H1 (cell line): ENCODE measurements around the gene RNF208. TPM values are rescaled to one million over a fixed set of nuclear protein-coding genes. Genes with fewer than 3 reads are reported as not detected.
A peak's percentile ranks its signal among the peaks of the same experiment; 100 is the strongest.

Experiments
- CTCF ChIA-PET: fragments of 300-600 bp; sonication (Branson Sonifier 250); formaldehyde crosslinking; loops from one replicate; lab custom pipeline; 2021; ENCODE audit not compliant: partially characterized antibody; lab: Charles Lee
- POLR2A ChIA-PET: fragments of 300-600 bp; sonication (Branson Sonifier 250); formaldehyde crosslinking; loops from one replicate; lab custom pipeline; 2021; ENCODE audit warnings: inconsistent platforms; ENCODE audit not compliant: partially characterized antibody; lab: Charles Lee
- DNase-seq, 2 experiments: peaks; one replicate each; pipeline versions ENCODE4 v3.0.0 to v3.0.0-alpha.2; 2010 to 2022; ENCODE audit warnings: low spot score in 2 of 2, low read depth in 1 of 2, mixed read lengths in 1 of 2
- FAIRE-seq: peaks from 2 replicates; lab custom pipeline; 2011; peaks lifted over from hg19 to GRCh38; lab: Jason Lieb, UNC
- H2AFZ ChIP-seq: 2 replicates; pipeline ENCODE4 v1.8.1; 2012; ENCODE audit warnings: low read length, inconsistent platforms
- H2AK5ac ChIP-seq: 2 replicates; pipeline ENCODE4 v1.6.1; 2013; ENCODE audit warnings: low read depth, low read length
- H2BK120ac ChIP-seq: replicated peaks from 2 replicates; pipeline ENCODE3; 2013; ENCODE audit warnings: low read depth, low read length, inconsistent platforms
- H2BK12ac ChIP-seq: 2 replicates; pipeline ENCODE4 v1.6.1; 2013; ENCODE audit warnings: low read depth, low read length
- H2BK15ac ChIP-seq: 2 replicates; pipeline ENCODE4 v1.6.1; 2013; ENCODE audit warnings: low read length
- H2BK20ac ChIP-seq: 2 replicates; pipeline ENCODE4 v1.6.1; 2013; ENCODE audit warnings: low read length
- H2BK5ac ChIP-seq: 2 replicates; pipeline ENCODE4 v1.6.1; 2013; ENCODE audit warnings: low read depth, low read length
- H3K14ac ChIP-seq: 2 replicates; pipeline ENCODE4 v1.6.1; 2013; ENCODE audit warnings: inconsistent platforms; ENCODE audit not compliant: insufficient read length
- H3K18ac ChIP-seq: 2 replicates; pipeline ENCODE4 v1.6.1; 2013; ENCODE audit warnings: low read length; ENCODE audit errors: extremely low read depth
- H3K23ac ChIP-seq: 2 replicates; pipeline ENCODE4 v1.6.1; 2013; ENCODE audit warnings: inconsistent platforms; ENCODE audit not compliant: insufficient read length
- H3K23me2 ChIP-seq: 2 replicates; pipeline ENCODE4 v1.6.1; 2013; ENCODE audit warnings: low read depth, low read length
- H3K27ac ChIP-seq: 2 replicates; pipeline ENCODE4 v1.6.1; 2011; ENCODE audit warnings: low read depth, low read length, inconsistent platforms
- H3K27me3 ChIP-seq, 4 experiments: replicated peaks in 1 of 4; 1 replicate in 1 of 4; 2 replicates in 3 of 4; pipeline versions ENCODE4 v1.6.1 to v1.8.1; 2011 to 2013; ENCODE audit warnings: low read length in 3 of 4, mild to moderate bottlenecking in 3 of 4, inconsistent platforms in 2 of 4, mixed read lengths in 2 of 4, moderate library complexity in 1 of 4; ENCODE audit not compliant: control insufficient read depth in 3 of 4, insufficient read depth in 3 of 4; ENCODE audit errors: extremely low read depth in 1 of 4
- H3K36me3 ChIP-seq, 4 experiments: 2 replicates each; pipeline versions ENCODE4 v1.6.1 to v1.8.1; 2011 to 2013; ENCODE audit warnings: mild to moderate bottlenecking in 4 of 4, low read length in 3 of 4, moderate library complexity in 2 of 4, control low read depth in 1 of 4, inconsistent platforms in 1 of 4; ENCODE audit not compliant: insufficient read depth in 4 of 4, control insufficient read depth in 2 of 4
- H3K4ac ChIP-seq: replicated peaks from 2 replicates; pipeline ENCODE3; 2013; ENCODE audit warnings: low read length, low read depth, mixed read lengths, inconsistent platforms; ENCODE audit not compliant: insufficient read length
- H3K4me1 ChIP-seq, 4 experiments: replicated peaks in 1 of 4; 1 replicate in 1 of 4; 2 replicates in 3 of 4; pipeline versions ENCODE4 v1.6.1 to v1.8.1; 2011 to 2013; ENCODE audit warnings: low read length in 3 of 4, inconsistent platforms in 2 of 4, mixed read lengths in 1 of 4; ENCODE audit not compliant: insufficient read depth in 4 of 4, control insufficient read depth in 3 of 4
- H3K4me2 ChIP-seq, 2 experiments: 2 replicates each; pipeline versions ENCODE4 v1.6.1 to v1.8.1; 2011 to 2013; ENCODE audit warnings: low read depth in 2 of 2, low read length in 2 of 2, control low read depth in 1 of 2, inconsistent platforms in 1 of 2, mild to moderate bottlenecking in 1 of 2; ENCODE audit not compliant: insufficient read depth in 1 of 2
- H3K4me3 ChIP-seq, 4 experiments: fragments of 200-600, 300-600 bp in 1 of 4; sonication (generic), shearing (Covaris generic), sonication (Bioruptor Twin) in 1 of 4; 2 replicates each; pipeline versions ENCODE4 v1.5.1 to v1.8.1; 2011 to 2016; ENCODE audit warnings: low read length in 4 of 4, low read depth in 3 of 4, control low read depth in 2 of 4, inconsistent platforms in 2 of 4, mild to moderate bottlenecking in 2 of 4, mixed read lengths in 1 of 4, moderate library complexity in 1 of 4; ENCODE audit not compliant: insufficient read depth in 2 of 4; ENCODE audit errors: extremely low read depth in 1 of 4
- H3K56ac ChIP-seq: replicated peaks from 2 replicates; pipeline ENCODE3; 2013; ENCODE audit warnings: low read depth, mild to moderate bottlenecking, mixed read lengths, low read length, inconsistent platforms; ENCODE audit not compliant: insufficient read length
- H3K79me1 ChIP-seq: 2 replicates; pipeline ENCODE4 v1.6.1; 2013; ENCODE audit warnings: low read depth, low read length, control low read depth
- H3K79me2 ChIP-seq, 2 experiments: 2 replicates each; pipeline versions ENCODE4 v1.6.1 to v1.8.1; 2012 to 2013; ENCODE audit warnings: low read length in 2 of 2, mild to moderate bottlenecking in 2 of 2, inconsistent platforms in 1 of 2; ENCODE audit not compliant: insufficient read depth in 2 of 2, control insufficient read depth in 1 of 2
- H3K9ac ChIP-seq, 4 experiments: replicated peaks in 1 of 4; 1 replicate in 1 of 4; 2 replicates in 3 of 4; pipeline versions ENCODE4 v1.6.1 to v1.8.1; 2011 to 2013; ENCODE audit warnings: low read depth in 3 of 4, low read length in 3 of 4, control low read depth in 2 of 4, mild to moderate bottlenecking in 2 of 4, moderate library complexity in 2 of 4, inconsistent platforms in 1 of 4; ENCODE audit errors: extremely low read depth in 1 of 4
- H3K9me3 ChIP-seq, 2 experiments: 2 replicates each; pipeline versions ENCODE4 v1.6.1 to v1.8.1; 2012 to 2013; ENCODE audit warnings: mild to moderate bottlenecking in 2 of 2, moderate library complexity in 2 of 2, control low read depth in 1 of 2, inconsistent platforms in 1 of 2, low read depth in 1 of 2, low read length in 1 of 2, mixed read lengths in 1 of 2; ENCODE audit not compliant: insufficient read depth in 2 of 2
- H4K20me1 ChIP-seq, 2 experiments: replicated peaks in 1 of 2; 2 replicates each; pipeline versions ENCODE3 to v1.8.1; 2011 to 2013; ENCODE audit warnings: inconsistent platforms in 2 of 2, low read length in 2 of 2, mild to moderate bottlenecking in 1 of 2; ENCODE audit not compliant: insufficient read depth in 2 of 2, control insufficient read depth in 1 of 2
- H4K5ac ChIP-seq: 2 replicates; pipeline ENCODE4 v1.6.1; 2013; ENCODE audit warnings: low read length, low read depth, mixed read lengths, inconsistent platforms; ENCODE audit not compliant: insufficient read length
- H4K8ac ChIP-seq: 2 replicates; pipeline ENCODE4 v1.8.0; 2013; ENCODE audit warnings: mild to moderate bottlenecking, moderate library complexity, low read length, inconsistent platforms; ENCODE audit not compliant: insufficient read depth; ENCODE audit errors: extremely low read depth
- H4K91ac ChIP-seq: replicated peaks from 2 replicates; pipeline ENCODE3; 2013; ENCODE audit warnings: low read length, mixed read lengths, inconsistent platforms; ENCODE audit not compliant: insufficient read length
- EZH2 ChIP-seq: fragments of 200-600 bp; sonication (generic); IDR thresholded peaks from 2 replicates; pipeline ENCODE4 v1.7.1; 2012; ENCODE audit warnings: low read depth, mild to moderate bottlenecking, moderate library complexity, low read length, inconsistent platforms; ENCODE audit not compliant: severe bottlenecking
- SIN3A ChIP-seq, 2 experiments: IDR thresholded peaks in 1 of 2; conservative IDR thresholded peaks in 1 of 2; 2 replicates each; pipeline ENCODE4 v1.6.1; 2011 to 2012; ENCODE audit warnings: low read length in 2 of 2, improper control_type of control experiment in 1 of 2, low read depth in 1 of 2, mild to moderate bottlenecking in 1 of 2
- WGBS, 2 experiments: shearing (Covaris generic) in 1 of 2; methylation state at CpG; one replicate each; pipeline versions ENCODE4 v1.1.6 to v1.1.7; 2013 to 2015; ENCODE audit warnings: low lambda C conversion rate in 2 of 2, mixed read lengths in 2 of 2, inconsistent platforms in 1 of 2, low coverage in 1 of 2, missing lambda C conversion rate in 1 of 2; ENCODE audit not compliant: insufficient replicate concordance in 2 of 2, insufficient coverage in 1 of 2, insufficient read length in 1 of 2; ENCODE audit errors: extremely low coverage in 1 of 2, missing lambda C conversion rate in 1 of 2; 5-methylcytosine and 5-hydroxymethylcytosine counted together
- polyA plus RNA-seq, 7 experiments: library from polyadenylated mRNA; depleted of rRNA in 3 of 7; stranded (reverse) in 5 of 7; unstranded in 2 of 7; fragments of >200 nt in 5 of 7; fragments of 200-250 nt in 2 of 7; gene quantifications; 1 replicate in 5 of 7; 2 replicates in 1 of 7; 4 replicates in 1 of 7; pipeline versions ENCODE4 v1.2.1 to v1.2.3, GENCODE V29; 2011 to 2013; ENCODE audit warnings: missing spikeins in 2 of 7, mixed read lengths in 2 of 7
- total RNA-seq: library from RNA; stranded (reverse); fragmentation: NEBNext Ultra II Directional; extraction: Animal tissue kit (Norgen Biotek cat#: 25700); gene quantifications from 2 replicates; pipeline ENCODE4 v1.2.1, GENCODE V29; 2021
- TF ChIP-seq, protein P1 (sequence below), 3 experiments: IDR thresholded peaks; 1 replicate in 2 of 3; 2 replicates in 1 of 3; pipeline versions ENCODE4 v1.5.1 to v1.6.1; 2011; ENCODE audit warnings: low read length in 3 of 3, mild to moderate bottlenecking in 3 of 3, inconsistent platforms in 2 of 3, low read depth in 1 of 3, moderate library complexity in 1 of 3; ENCODE audit not compliant: insufficient read depth in 1 of 3; ENCODE audit errors: control extremely low read depth in 1 of 3

RNF208 gene
- total and polyA plus RNA-seq, 2 of the 8 experiments (the other 6 are each of a cell fraction or from before 2014, with no cell fraction given), result 2.7 to 7.7 TPM

DNA sequence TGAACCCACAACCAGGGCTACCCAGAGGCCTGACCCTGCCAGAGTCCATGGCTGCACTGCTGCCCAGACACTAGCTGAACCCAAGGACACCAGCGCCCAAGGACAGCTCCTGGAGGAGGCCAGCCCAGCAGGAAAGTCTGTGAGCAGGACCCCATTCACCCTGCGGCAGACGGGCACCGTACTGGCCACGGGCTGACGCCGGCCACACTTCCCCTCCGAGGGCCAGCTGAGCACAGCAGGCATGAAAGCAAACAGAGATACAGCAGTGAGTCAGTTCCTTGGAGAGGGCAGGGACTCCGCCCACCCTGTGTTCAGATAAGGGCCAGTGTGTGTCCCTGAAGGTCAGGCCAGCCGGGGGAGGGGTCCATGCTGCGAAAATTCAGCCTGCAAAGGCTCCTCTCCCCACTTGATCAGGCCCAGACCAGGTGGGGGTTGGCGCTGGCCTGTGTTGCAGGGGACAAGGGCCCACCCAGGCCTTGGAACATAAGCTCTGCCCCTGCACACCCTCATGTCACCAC, 3.2 kb downstream of the RNF208 start:
- no peak for DNase-seq
- TF ChIP-seq SIN3A (conservative IDR thresholded peaks at IDR 0.05 in 1 of 2, IDR thresholded peaks at IDR 0.05 in 1 of 2; ENCODE audit: low read depth in 1 of 2, low read length in 2 of 2) (no peak), EZH2 (no peak)
- TF ChIP-seq, protein P1, sequence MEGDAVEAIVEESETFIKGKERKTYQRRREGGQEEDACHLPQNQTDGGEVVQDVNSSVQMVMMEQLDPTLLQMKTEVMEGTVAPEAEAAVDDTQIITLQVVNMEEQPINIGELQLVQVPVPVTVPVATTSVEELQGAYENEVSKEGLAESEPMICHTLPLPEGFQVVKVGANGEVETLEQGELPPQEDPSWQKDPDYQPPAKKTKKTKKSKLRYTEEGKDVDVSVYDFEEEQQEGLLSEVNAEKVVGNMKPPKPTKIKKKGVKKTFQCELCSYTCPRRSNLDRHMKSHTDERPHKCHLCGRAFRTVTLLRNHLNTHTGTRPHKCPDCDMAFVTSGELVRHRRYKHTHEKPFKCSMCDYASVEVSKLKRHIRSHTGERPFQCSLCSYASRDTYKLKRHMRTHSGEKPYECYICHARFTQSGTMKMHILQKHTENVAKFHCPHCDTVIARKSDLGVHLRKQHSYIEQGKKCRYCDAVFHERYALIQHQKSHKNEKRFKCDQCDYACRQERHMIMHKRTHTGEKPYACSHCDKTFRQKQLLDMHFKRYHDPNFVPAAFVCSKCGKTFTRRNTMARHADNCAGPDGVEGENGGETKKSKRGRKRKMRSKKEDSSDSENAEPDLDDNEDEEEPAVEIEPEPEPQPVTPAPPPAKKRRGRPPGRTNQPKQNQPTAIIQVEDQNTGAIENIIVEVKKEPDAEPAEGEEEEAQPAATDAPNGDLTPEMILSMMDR (IDR thresholded peaks at IDR 0.05; ENCODE audit: control extremely low read depth in 1 of 3, insufficient read depth in 1 of 3, low read depth in 1 of 3, low read length in 3 of 3), result no peak

More for the DNA sequence above, 3.2 kb downstream of the RNF208 start:
- Histone ChIP-seq H2BK120ac (no peak overlapping the region), H3K23ac (no peak overlapping the region), H2BK12ac (no peak overlapping the region), H3K4ac (no peak overlapping the region), H3K23me2 (peaks cover 16% of the 10 kb centered on the region; the same call in 1 of the 2 replicates), H2AFZ (no peak overlapping the region), H3K18ac (no peak overlapping the region), H3K4me1 (peaks cover 0 to 15% (median 9%) of the 10 kb centered on the region in 4 experiments; a peak in 5 of 7 replicates), H2BK20ac (no peak overlapping the region), H3K56ac (no peak overlapping the region), H3K36me3 (peaks cover 0 to 22% (median 7%) of the 10 kb centered on the region in 4 experiments; a peak in 6 of 8 replicates), H3K9ac (no peak overlapping the region), H2AK5ac (peak overlapping the region; percentile 39; the same call in 1 of the 2 replicates), H3K4me2 (no peak overlapping the region), H2BK15ac (no peak overlapping the region), H3K14ac (no peak overlapping the region), H4K5ac (no peak overlapping the region), H3K27me3 (no peaks in the 10 kb centered on the region; a peak in 2 of 7 replicates), H3K27ac (no peak overlapping the region), H3K79me1 (no peaks in the 10 kb centered on the region), H3K79me2 (no peaks in the 10 kb centered on the region), H4K91ac (no peak overlapping the region), H4K20me1 (peaks cover 0 to 9% of the 10 kb centered on the region in 2 experiments), H4K8ac (no peak overlapping the region), H3K4me3 (no peak overlapping the region), H2BK5ac (no peak overlapping the region), H3K9me3 (no peaks in the 10 kb centered on the region)
- FAIRE-seq, result no peak
- WGBS, 2 experiments, result 93% methylated on average over 12 of the region's 12 CpGs; no CpG with 5 or more reads in 1 of the 2 experiments
- POLR2A ChIA-PET, result interaction anchor here (1.1 to 69.9 kb wide), 7 partner anchors 11 to 227 kb away, joined by 3 to 1462 read pairs (median 6); partner anchors contain the start of genes NDOR1, NELFB, PAXX and STPG3
- CTCF ChIA-PET, result interaction anchor here (0.9 to 20.2 kb wide), 9 partner anchors 12 to 271 kb away, joined by 3 to 204 read pairs (median 4); partner anchors contain the start of genes ANAPC2 and SSNA1
